ENCODE data around the gene STOX1.
A peak's percentile ranks its signal among the peaks of the same experiment; 100 is the strongest.

STOX1 gene

DNA sequence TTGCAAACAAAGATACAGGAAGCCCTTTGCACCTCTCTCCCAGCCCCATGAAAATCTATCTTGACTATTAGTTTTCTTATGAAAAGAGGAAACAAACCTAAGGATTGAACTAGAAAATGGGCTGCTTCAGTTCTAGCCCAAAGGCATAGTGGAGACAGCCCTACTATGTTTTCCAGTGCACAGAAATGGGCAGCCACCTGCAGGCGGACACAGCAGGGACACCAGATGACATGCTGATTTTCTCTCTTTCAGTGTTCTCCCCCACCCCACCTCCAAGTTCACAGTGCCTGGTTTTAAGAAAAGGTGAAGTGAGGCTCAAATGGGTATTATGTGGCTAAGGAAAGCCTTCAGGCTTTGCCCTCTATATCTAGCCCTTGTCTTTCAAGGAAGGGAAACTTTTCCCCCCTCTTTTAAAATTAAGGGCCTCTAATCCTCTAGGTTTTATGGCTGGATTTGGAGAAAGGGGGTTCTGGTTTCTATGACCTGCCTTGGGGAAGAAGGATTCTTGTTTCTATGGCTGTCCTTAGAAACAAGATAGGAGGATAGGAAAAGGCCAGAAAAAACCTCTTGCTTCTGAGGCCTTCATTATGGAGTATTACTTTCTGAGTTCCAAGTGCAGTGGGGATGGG, 50.3 kb downstream of the STOX1 start:
- H3K4me3 ChIP-seq (ENCODE audit: insufficient read depth, low read depth, low read length) = no peak overlapping the region
- WGBS, 2 experiments = 28 to 53% methylated on average over 1 of the region's 1 CpG
- H3K27ac ChIP-seq (ENCODE audit: insufficient read depth, low read depth, low read length, poor library complexity, severe bottlenecking) = peak overlapping the region; percentile 17
- no peaks in the 10 kb centered on the region for H3K9me3 ChIP-seq (ENCODE audit: control insufficient read depth, low read length)
- H3K36me3 ChIP-seq (ENCODE audit: control insufficient read depth, insufficient read depth, low read length) = peaks cover 2% of the 10 kb centered on the region
- H3K27me3 ChIP-seq (ENCODE audit: control insufficient read depth, insufficient read depth, low read length, poor library complexity, severe bottlenecking) = no peaks in the 10 kb centered on the region
- H3K4me1 ChIP-seq (ENCODE audit: control insufficient read depth, insufficient read depth, low read length) = peaks cover 40% of the 10 kb centered on the region

DNA sequence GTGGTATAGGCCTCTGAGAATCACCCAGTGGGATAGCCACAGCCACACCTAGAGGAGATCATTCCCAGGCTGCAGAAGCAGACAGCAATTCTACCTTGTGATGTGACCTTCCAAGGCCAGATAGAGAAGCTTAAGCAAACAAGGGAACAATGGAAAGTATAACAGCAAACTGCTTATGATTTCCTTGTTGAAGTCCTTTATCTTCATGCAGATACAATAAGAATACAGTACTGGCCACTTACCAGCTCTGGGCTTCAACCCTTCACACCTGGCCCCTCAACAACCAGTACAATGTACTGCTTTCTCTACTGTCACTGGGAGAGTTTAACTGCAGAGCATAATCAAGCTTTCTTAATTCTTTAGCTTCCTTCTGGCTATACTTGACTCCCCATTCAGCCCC, 51.2 kb downstream of the STOX1 start:
- Histone ChIP-seq H3K36me3 (ENCODE audit: control insufficient read depth, insufficient read depth, low read length) (peaks cover 6% of the 10 kb centered on the region), H3K4me3 (ENCODE audit: insufficient read depth, low read depth, low read length) (no peak overlapping the region), H3K27me3 (ENCODE audit: control insufficient read depth, insufficient read depth, low read length, poor library complexity, severe bottlenecking) (no peaks in the 10 kb centered on the region), H3K9me3 (ENCODE audit: control insufficient read depth, low read length) (no peaks in the 10 kb centered on the region), H3K4me1 (ENCODE audit: control insufficient read depth, insufficient read depth, low read length) (peaks cover 36% of the 10 kb centered on the region), H3K27ac (ENCODE audit: insufficient read depth, low read depth, low read length, poor library complexity, severe bottlenecking) (no peak overlapping the region)

DNA sequence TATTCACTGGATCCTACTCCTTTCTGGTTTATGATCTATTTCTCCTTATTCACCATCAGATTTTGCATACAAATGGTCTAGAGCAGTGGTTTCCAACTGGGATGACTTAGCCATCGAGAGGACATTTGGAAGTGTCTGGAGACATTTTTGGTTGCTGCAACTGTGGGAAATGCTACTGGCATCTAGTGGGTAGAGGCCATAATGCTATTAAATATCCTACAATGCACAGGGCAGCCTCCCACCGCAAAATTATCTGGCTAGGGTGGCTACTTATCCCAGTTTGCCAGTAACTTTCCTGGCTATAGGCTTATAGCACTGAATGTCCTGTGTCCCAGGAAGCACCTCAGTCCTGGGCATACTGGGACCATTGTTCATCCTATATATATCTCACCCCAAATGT, 52.3 kb downstream of the STOX1 start:
- Histone ChIP-seq H3K4me3 (ENCODE audit: insufficient read depth, low read depth, low read length) (no peak overlapping the region), H3K4me1 (ENCODE audit: control insufficient read depth, insufficient read depth, low read length) (peaks cover 36% of the 10 kb centered on the region), H3K36me3 (ENCODE audit: control insufficient read depth, insufficient read depth, low read length) (peaks cover 10% of the 10 kb centered on the region), H3K9me3 (ENCODE audit: control insufficient read depth, low read length) (no peaks in the 10 kb centered on the region), H3K27me3 (ENCODE audit: control insufficient read depth, insufficient read depth, low read length, poor library complexity, severe bottlenecking) (no peaks in the 10 kb centered on the region), H3K27ac (ENCODE audit: insufficient read depth, low read depth, low read length, poor library complexity, severe bottlenecking) (no peak overlapping the region)
- 97% methylated on average over 2 of the region's 2 CpGs for WGBS, 2 experiments

DNA sequence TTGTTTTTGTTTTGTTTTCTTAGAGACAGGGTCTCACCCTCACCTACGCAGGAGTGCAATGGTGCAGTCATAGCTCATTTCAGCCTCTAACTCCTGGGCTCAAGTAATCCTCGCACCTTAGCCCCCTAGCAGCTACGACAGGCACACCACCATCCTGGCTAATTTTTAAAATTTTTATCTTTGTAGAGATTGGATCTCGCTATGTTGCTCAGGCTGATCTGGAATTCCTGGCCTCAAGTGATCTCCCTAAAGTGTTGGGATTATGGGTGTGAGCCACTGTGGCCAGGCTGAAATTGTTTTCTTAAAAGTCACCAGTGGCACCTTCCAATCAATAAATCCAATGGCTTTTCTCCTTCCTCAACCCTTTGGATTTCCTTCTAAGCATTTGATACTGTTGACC, 52.9 kb downstream of the STOX1 start:
- 88 to 92% methylated on average over 4 of the region's 4 CpGs for WGBS, 2 experiments
- peaks cover 36% of the 10 kb centered on the region for H3K4me1 ChIP-seq (ENCODE audit: control insufficient read depth, insufficient read depth, low read length)
- H3K9me3 ChIP-seq (ENCODE audit: control insufficient read depth, low read length) = no peaks in the 10 kb centered on the region
- H3K4me3 ChIP-seq (ENCODE audit: insufficient read depth, low read depth, low read length) = no peak overlapping the region
- peaks cover 16% of the 10 kb centered on the region for H3K36me3 ChIP-seq (ENCODE audit: control insufficient read depth, insufficient read depth, low read length)
- H3K27ac ChIP-seq (ENCODE audit: insufficient read depth, low read depth, low read length, poor library complexity, severe bottlenecking) = no peak overlapping the region
- H3K27me3 ChIP-seq (ENCODE audit: control insufficient read depth, insufficient read depth, low read length, poor library complexity, severe bottlenecking) = no peaks in the 10 kb centered on the region

DNA sequence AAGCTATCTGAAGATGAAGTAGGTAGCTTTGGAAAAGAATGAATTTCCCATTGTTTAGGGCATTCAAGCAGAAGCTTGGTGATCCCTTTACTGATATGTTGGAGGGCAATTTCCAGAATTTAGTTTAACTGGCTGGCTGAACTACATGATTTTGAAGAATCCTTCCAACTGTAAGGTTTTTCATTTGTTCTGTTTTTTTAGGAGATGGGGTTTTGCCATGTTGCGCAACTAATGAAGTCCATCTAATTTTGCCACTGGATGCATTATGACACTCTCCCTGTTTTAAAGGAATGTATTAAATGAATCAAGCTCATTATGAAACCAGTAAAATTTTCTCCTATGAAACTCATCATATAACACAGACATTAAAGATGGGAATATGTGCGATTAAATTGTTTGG, 67.7 kb downstream of the STOX1 start:
- no peaks in the 10 kb centered on the region for H3K27me3 ChIP-seq (ENCODE audit: control insufficient read depth, insufficient read depth, low read length, poor library complexity, severe bottlenecking)
- H3K9me3 ChIP-seq (ENCODE audit: control insufficient read depth, low read length) = no peaks in the 10 kb centered on the region
- no peak overlapping the region for H3K4me3 ChIP-seq (ENCODE audit: insufficient read depth, low read depth, low read length)
- WGBS, 2 experiments = 100% methylated on average over 2 of the region's 2 CpGs
- no peaks in the 10 kb centered on the region for H3K36me3 ChIP-seq (ENCODE audit: control insufficient read depth, insufficient read depth, low read length)
- H3K27ac ChIP-seq (ENCODE audit: insufficient read depth, low read depth, low read length, poor library complexity, severe bottlenecking) = no peak overlapping the region
- H3K4me1 ChIP-seq (ENCODE audit: control insufficient read depth, insufficient read depth, low read length) = peaks cover 2% of the 10 kb centered on the region

DNA sequence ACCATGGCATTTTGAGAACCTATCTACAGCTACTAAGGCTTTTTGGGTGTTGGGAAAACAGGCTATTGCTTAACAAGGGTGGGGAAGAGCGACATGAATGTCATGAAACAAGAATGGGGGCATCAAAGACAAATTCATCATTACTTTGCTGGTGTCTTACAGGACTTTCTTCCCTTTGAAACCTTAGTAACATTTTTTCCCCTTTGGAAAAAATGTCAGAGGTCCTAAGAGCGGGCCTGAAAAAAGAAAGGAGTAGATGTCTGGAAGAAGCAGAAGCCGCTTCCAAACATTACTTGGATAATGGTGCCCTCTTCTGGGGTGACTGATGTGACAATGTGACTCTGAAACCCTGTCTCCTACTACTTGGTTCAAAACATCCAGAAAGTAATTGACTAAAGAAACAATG, 70.0 kb downstream of the STOX1 start:
- WGBS, 2 experiments = 49 to 55% methylated on average over 3 of the region's 3 CpGs
- Histone ChIP-seq H3K4me3 (ENCODE audit: insufficient read depth, low read depth, low read length) (no peak overlapping the region), H3K36me3 (ENCODE audit: control insufficient read depth, insufficient read depth, low read length) (no peaks in the 10 kb centered on the region), H3K9me3 (ENCODE audit: control insufficient read depth, low read length) (no peaks in the 10 kb centered on the region), H3K4me1 (ENCODE audit: control insufficient read depth, insufficient read depth, low read length) (peaks cover 7% of the 10 kb centered on the region), H3K27ac (ENCODE audit: insufficient read depth, low read depth, low read length, poor library complexity, severe bottlenecking) (no peak overlapping the region), H3K27me3 (ENCODE audit: control insufficient read depth, insufficient read depth, low read length, poor library complexity, severe bottlenecking) (no peaks in the 10 kb centered on the region)

DNA sequence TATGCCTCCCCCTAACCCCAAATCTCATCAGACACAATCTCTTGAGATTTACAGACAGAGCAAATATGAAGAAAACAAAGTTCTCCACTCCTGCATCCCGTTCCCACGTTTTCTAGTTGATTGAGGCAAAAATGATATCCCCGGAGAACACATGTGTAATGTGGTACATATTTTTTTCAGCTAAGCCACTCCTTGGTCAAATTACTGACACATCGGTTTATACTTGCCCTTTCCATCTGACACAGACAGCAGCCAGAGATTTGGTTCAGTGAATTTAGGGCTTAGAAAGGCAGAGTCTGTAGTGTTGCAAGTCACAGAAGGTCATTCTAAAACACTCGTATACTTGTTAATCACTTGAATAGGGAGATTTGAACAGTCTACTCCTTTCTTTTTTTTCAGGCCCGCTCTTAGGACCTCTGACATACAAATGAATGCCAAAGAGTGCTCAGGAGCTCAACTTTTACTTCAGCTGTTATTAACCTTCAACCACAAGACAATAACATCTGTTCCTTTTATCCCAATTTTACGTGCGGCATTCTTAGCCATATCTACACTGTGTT, 71.9 kb downstream of the STOX1 start:
- no peak overlapping the region for H3K4me3 ChIP-seq (ENCODE audit: insufficient read depth, low read depth, low read length)
- no peaks in the 10 kb centered on the region for H3K9me3 ChIP-seq (ENCODE audit: control insufficient read depth, low read length)
- no peaks in the 10 kb centered on the region for H3K27me3 ChIP-seq (ENCODE audit: control insufficient read depth, insufficient read depth, low read length, poor library complexity, severe bottlenecking)
- H3K27ac ChIP-seq (ENCODE audit: insufficient read depth, low read depth, low read length, poor library complexity, severe bottlenecking) = no peak overlapping the region
- 91 to 96% methylated on average over 8 of the region's 8 CpGs for WGBS, 2 experiments
- H3K36me3 ChIP-seq (ENCODE audit: control insufficient read depth, insufficient read depth, low read length) = no peaks in the 10 kb centered on the region
- peaks cover 7% of the 10 kb centered on the region for H3K4me1 ChIP-seq (ENCODE audit: control insufficient read depth, insufficient read depth, low read length)

DNA sequence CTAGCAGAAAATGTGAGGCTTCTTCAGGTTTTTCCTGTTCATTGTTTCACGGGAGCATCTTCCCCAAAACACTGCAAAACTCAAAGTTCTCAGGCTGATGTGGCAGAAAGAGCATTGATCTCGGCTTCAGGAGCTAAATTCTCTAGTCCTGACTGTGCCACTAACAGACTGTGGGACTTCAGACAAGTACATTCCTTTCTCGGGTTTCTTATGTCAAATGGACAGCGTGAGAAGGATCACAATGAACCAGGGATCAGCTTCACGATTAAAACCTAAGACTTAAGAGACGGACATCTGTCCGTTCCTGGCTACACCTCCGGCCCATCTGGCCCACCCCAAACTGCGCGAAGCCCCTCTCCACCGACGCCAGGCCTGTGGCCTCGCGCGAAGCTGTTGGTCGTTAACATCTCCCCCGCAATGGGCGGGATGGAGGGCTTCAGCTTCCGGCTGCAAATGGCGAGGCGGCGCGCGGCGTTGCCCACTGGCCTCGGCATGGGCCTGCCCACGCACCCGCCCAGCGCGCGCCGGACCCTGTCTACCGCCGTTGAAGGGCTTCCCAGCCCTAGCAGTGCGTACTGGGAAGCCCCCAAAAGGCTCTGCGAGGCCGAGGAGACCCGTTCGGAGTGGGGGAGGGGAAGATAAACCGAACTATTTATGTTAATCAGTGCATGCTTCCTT, 73.2 kb downstream of the STOX1 start:
- Histone ChIP-seq H3K27ac (ENCODE audit: insufficient read depth, low read depth, low read length, poor library complexity, severe bottlenecking) (peak overlapping the region; percentile 97), H3K9me3 (ENCODE audit: control insufficient read depth, low read length) (no peaks in the 10 kb centered on the region), H3K27me3 (ENCODE audit: control insufficient read depth, insufficient read depth, low read length, poor library complexity, severe bottlenecking) (no peaks in the 10 kb centered on the region), H3K36me3 (ENCODE audit: control insufficient read depth, insufficient read depth, low read length) (no peaks in the 10 kb centered on the region), H3K4me1 (ENCODE audit: control insufficient read depth, insufficient read depth, low read length) (peaks cover 7% of the 10 kb centered on the region), H3K4me3 (ENCODE audit: insufficient read depth, low read depth, low read length) (peak overlapping the region; percentile 77)
- WGBS, 2 experiments = 8 to 9% methylated on average over 40 of the region's 40 CpGs

DNA sequence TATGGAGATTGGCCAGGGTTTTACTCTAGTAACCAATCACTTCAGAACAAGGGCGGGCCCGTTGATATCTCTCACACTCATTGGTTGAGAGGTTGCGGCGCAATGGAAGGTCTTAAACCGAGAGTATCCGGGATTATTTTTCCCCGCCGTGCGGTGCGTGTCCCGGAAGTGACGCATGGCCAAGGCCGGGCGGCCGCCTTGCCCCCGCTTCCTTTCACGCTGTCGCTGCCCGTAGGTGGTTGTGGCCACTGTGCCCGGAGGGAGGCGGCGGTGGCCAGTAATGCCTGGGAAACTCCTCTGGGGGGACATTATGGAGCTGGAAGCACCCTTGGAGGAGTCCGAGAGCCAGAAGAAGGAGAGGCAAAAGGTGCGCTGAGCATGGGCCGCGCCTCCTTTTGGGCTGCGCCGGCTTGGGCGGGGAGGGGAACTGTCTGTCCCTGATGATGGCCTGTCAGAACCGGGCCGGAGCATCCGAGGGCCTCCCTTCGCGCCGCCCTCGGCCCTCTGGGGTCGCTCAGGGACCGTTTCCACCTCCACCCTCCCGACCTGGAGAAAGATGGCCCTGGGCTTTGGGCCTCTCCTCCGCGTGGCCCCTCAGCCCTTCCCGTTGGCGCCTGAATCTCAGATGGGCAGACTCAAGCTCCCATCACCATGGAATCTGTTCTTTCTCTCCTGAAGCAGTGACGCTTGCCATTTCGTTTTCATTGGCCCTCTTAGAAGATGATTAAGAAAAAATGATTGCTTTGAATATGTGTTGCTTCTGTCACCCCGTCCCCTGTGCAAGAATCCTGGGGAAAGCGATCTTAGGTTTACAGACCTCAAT, 74.0 kb downstream of the STOX1 start, which contains the start of gene DDX50:
DDX50 (plus strand) TSS at position 211 of the 823 bp plus-strand sequence; CDS start at position 281, 70 bp downstream.
- H3K27me3 ChIP-seq (ENCODE audit: control insufficient read depth, insufficient read depth, low read length, poor library complexity, severe bottlenecking) = no peaks in the 10 kb centered on the region
- no peaks in the 10 kb centered on the region for H3K9me3 ChIP-seq (ENCODE audit: control insufficient read depth, low read length)
- H3K27ac ChIP-seq (ENCODE audit: insufficient read depth, low read depth, low read length, poor library complexity, severe bottlenecking) = peak within 1 kb of the TSS; percentile 97
- H3K4me3 ChIP-seq (ENCODE audit: insufficient read depth, low read depth, low read length) = peak within 1 kb of the TSS; percentile 77
- H3K4me1 ChIP-seq (ENCODE audit: control insufficient read depth, insufficient read depth, low read length) = peaks cover 7% of the 10 kb centered on the region
- 1% methylated on average over 47 of the region's 47 CpGs for WGBS, 2 experiments
- peaks cover 2% of the 10 kb centered on the region for H3K36me3 ChIP-seq (ENCODE audit: control insufficient read depth, insufficient read depth, low read length)

DNA sequence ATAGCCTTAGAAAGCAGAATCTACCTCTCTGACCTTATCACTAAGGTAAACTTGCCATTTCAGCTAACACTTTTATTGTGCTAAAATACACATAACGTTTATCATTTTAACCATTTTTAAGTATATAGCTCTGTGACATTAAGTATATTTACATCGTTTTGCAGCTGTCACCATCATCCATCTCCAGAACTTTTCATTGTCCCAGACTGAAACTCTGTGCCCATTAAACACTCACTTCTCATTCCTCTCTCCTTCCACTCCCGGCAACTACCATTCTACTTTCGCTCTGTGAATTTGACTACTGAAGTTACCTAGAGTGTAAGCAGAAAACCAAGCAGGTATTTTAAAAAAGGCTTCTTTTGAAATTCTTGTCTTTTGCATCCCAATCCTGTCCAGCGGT, 75.1 kb downstream of the STOX1 start:
- Histone ChIP-seq H3K4me1 (ENCODE audit: control insufficient read depth, insufficient read depth, low read length) (peaks cover 7% of the 10 kb centered on the region), H3K27ac (ENCODE audit: insufficient read depth, low read depth, low read length, poor library complexity, severe bottlenecking) (no peak overlapping the region), H3K36me3 (ENCODE audit: control insufficient read depth, insufficient read depth, low read length) (peaks cover 5% of the 10 kb centered on the region), H3K9me3 (ENCODE audit: control insufficient read depth, low read length) (no peaks in the 10 kb centered on the region), H3K4me3 (ENCODE audit: insufficient read depth, low read depth, low read length) (peak overlapping the region; percentile 77), H3K27me3 (ENCODE audit: control insufficient read depth, insufficient read depth, low read length, poor library complexity, severe bottlenecking) (no peaks in the 10 kb centered on the region)
- WGBS, 2 experiments = 92 to 93% methylated on average over 5 of the region's 5 CpGs

Measured in ectodermal cell (in vitro differentiated cells).